Neuronal stem cell (in vitro differentiated cells): ENCODE data around the gene MISP.

ENCODE experiments used
- DNase-seq: peaks from one replicate; pipeline ENCODE4 v3.0.0-alpha.2; 2013; ENCODE audit warnings: low spot score
- H2AFZ ChIP-seq: one replicate; pipeline ENCODE4 v1.6.1; 2013; ENCODE audit warnings: mild to moderate bottlenecking, low read length, inconsistent platforms
- H2AK5ac ChIP-seq: 2 replicates; pipeline ENCODE4 v1.6.1; 2013; ENCODE audit warnings: low read depth, mild to moderate bottlenecking, inconsistent platforms, low read length, moderate library complexity, mixed read lengths
- H2BK120ac ChIP-seq: 2 replicates; pipeline ENCODE4 v1.6.1; 2013; ENCODE audit warnings: low read depth, mild to moderate bottlenecking, inconsistent platforms, low read length, moderate library complexity, mixed read lengths
- H2BK12ac ChIP-seq: one replicate; pipeline ENCODE4 v1.6.1; 2013; ENCODE audit warnings: low read length, inconsistent platforms
- H2BK15ac ChIP-seq: 2 replicates; pipeline ENCODE4 v1.6.1; 2013; ENCODE audit warnings: mild to moderate bottlenecking, low read length, inconsistent platforms, mixed read lengths
- H2BK5ac ChIP-seq: one replicate; pipeline ENCODE4 v1.6.1; 2013; ENCODE audit warnings: inconsistent platforms, mild to moderate bottlenecking, low read length, moderate library complexity
- H3K14ac ChIP-seq: one replicate; pipeline ENCODE4 v1.6.1; 2013; ENCODE audit warnings: low read length, inconsistent platforms
- H3K18ac ChIP-seq: 2 replicates; pipeline ENCODE4 v1.6.1; 2013; ENCODE audit warnings: low read length, inconsistent platforms
- H3K23ac ChIP-seq: 2 replicates; pipeline ENCODE4 v1.6.1; 2013; ENCODE audit warnings: low read depth, mild to moderate bottlenecking, mixed read lengths, low read length, inconsistent platforms; ENCODE audit not compliant: poor library complexity
- H3K27ac ChIP-seq: replicated peaks from 3 replicates; pipeline ENCODE4 v1.5.1; 2013; ENCODE audit warnings: low read length, inconsistent platforms
- H3K27me3 ChIP-seq, 3 experiments: 2 replicates each; pipeline ENCODE4 v1.6.1; 2013; ENCODE audit warnings: low read length in 3 of 3, mild to moderate bottlenecking in 2 of 3, inconsistent platforms in 1 of 3, low read depth in 1 of 3, mixed read lengths in 1 of 3, moderate library complexity in 1 of 3; ENCODE audit not compliant: control insufficient read depth in 3 of 3, insufficient read depth in 3 of 3
- H3K36me3 ChIP-seq, 2 donors: replicated peaks in 1 of 2; 2 replicates each; pipeline ENCODE4 v1.6.1; 2013; ENCODE audit warnings: low read length in 2 of 2; ENCODE audit not compliant: control insufficient read depth in 2 of 2, insufficient read depth in 2 of 2
- H3K4ac ChIP-seq: 2 replicates; pipeline ENCODE4 v1.6.1; 2013; ENCODE audit warnings: inconsistent platforms, mild to moderate bottlenecking, low read length, moderate library complexity
- H3K4me1 ChIP-seq, 2 donors: 1 replicate in 1 of 2; 2 replicates in 1 of 2; pipeline ENCODE4 v1.6.1; 2013; ENCODE audit warnings: low read length in 2 of 2, low read depth in 1 of 2; ENCODE audit not compliant: control insufficient read depth in 2 of 2, insufficient read depth in 1 of 2
- H3K4me2 ChIP-seq: one replicate; pipeline ENCODE4 v1.6.1; 2013; ENCODE audit warnings: mild to moderate bottlenecking, low read length, inconsistent platforms; ENCODE audit not compliant: insufficient read depth, poor library complexity, severe bottlenecking
- H3K4me3 ChIP-seq, 2 donors: 2 replicates each; pipeline ENCODE4 v1.5.1; 2013; ENCODE audit warnings: low read length in 2 of 2, mild to moderate bottlenecking in 2 of 2, inconsistent platforms in 1 of 2, moderate library complexity in 1 of 2
- H3K79me1 ChIP-seq: one replicate; pipeline ENCODE4 v1.6.1; 2013; ENCODE audit warnings: low read depth, mild to moderate bottlenecking, inconsistent platforms, low read length, moderate library complexity
- H3K9ac ChIP-seq: one replicate; pipeline ENCODE4 v1.6.1; 2013; ENCODE audit warnings: mild to moderate bottlenecking, low read depth, low read length, inconsistent platforms; ENCODE audit not compliant: poor library complexity
- H3K9me3 ChIP-seq, 2 donors: replicated peaks in 1 of 2; 2 replicates each; pipeline versions ENCODE3 to v1.6.1; 2013; ENCODE audit warnings: low read length in 2 of 2, mild to moderate bottlenecking in 2 of 2, inconsistent platforms in 1 of 2, low read depth in 1 of 2, mixed read lengths in 1 of 2, moderate library complexity in 1 of 2; ENCODE audit not compliant: control insufficient read depth in 2 of 2, insufficient read depth in 1 of 2
- H4K8ac ChIP-seq: one replicate; pipeline ENCODE4 v1.6.1; 2013; ENCODE audit warnings: low read depth, mild to moderate bottlenecking, inconsistent platforms, low read length, moderate library complexity
- H4K91ac ChIP-seq: one replicate; pipeline ENCODE4 v1.6.1; 2013; ENCODE audit warnings: low read length, low read depth, mild to moderate bottlenecking, inconsistent platforms; ENCODE audit not compliant: poor library complexity
- WGBS, 2 donors: extraction: QIAGEN DNeasy Blood & Tissue Kit; methylation state at CpG; one replicate each; pipeline ENCODE4 v1.1.7; 2013; ENCODE audit warnings: missing lambda C conversion rate in 2 of 2, mixed read lengths in 1 of 2; ENCODE audit not compliant: insufficient read length in 2 of 2, insufficient replicate concordance in 1 of 2; ENCODE audit errors: extremely low coverage in 2 of 2; 5-methylcytosine and 5-hydroxymethylcytosine counted together

Gene MISP

DNA sequence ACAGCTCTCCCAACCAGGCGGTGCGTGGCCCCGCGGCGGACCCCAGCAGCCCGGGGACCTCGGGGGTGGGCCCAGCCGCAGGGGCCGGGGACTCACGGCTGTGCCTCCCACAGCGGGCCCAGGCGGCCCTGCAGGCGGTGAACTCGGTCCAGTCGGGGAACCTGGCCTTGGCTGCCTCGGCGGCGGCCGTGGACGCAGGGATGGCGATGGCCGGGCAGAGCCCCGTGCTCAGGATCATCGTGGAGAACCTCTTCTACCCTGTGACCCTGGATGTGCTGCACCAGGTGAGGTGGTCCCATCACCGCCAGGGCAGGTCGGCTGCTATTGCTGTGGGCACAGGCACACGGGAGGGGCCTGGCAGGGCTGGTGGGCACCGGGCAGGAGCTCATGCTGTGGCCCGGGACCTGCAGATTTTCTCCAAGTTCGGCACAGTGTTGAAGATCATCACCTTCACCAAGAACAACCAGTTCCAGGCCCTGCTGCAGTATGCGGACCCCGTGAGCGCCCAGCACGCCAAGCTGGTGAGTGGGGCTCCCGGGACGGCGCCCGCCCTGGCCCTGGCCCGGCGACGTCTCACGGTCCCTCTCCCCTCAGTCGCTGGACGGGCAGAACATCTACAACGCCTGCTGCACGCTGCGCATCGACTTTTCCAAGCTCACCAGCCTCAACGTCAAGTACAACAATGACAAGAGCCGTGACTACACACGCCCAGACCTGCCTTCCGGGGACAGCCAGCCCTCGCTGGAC is 53.7 kb downstream of the MISP start:
- peak overlapping the region; percentile 28 for H3K18ac ChIP-seq
- WGBS, 2 donors, result no CpG with 5 or more reads among the region's 53 CpGs
- H3K36me3 ChIP-seq, result peaks cover 78 to 100% of the 10 kb centered on the region in 2 donors

DNA sequence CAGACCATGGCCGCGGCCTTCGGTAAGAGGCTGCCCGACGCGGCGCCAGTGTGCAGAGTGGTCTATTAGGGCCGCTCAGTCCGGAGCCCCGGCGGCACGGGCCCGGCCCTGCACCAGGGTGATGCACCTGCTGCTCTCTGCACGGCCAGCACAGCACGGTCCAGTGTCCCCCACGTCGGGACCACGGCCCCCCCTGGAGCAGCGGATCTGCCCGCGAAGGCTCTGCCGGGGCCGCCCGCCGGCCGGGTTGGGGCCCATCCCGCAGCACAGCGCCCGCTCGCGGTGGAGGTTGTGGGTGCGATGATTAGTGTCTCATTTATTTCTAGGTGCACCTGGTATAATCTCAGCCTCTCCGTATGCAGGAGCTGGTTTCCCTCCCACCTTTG is 54.2 kb downstream of the MISP start:
- Histone ChIP-seq H3K18ac (peak overlapping the region; percentile 28), H2AFZ (no peak overlapping the region), H2BK12ac (no peak overlapping the region), H4K8ac (no peak overlapping the region), H3K4me2 (peak overlapping the region; percentile 11), H2BK15ac (no peak overlapping the region), H3K79me1 (peaks cover 46% of the 10 kb centered on the region), H3K4me1 (peaks cover 10 to 24% of the 10 kb centered on the region in 2 donors), H3K27me3 (no peaks in the 10 kb centered on the region), H3K14ac (no peak overlapping the region), H3K9ac (peak overlapping the region; percentile 21), H2AK5ac (no peak overlapping the region), H3K4ac (no peak overlapping the region), H3K27ac (no peak overlapping the region), H4K91ac (no peak overlapping the region), H3K4me3 (no peak overlapping the region), H2BK120ac (peak overlapping the region; percentile 61), H2BK5ac (no peak overlapping the region), H3K36me3 (peaks cover 80 to 100% of the 10 kb centered on the region in 2 donors), H3K9me3 (no peaks in the 10 kb centered on the region), H3K23ac (peak overlapping the region; percentile 55)
- no peak for DNase-seq
- no CpG with 5 or more reads among the region's 33 CpGs for WGBS, 2 donors

More for the DNA sequence above, 53.7 kb downstream of the MISP start:
- no peak overlapping the region for H2BK15ac ChIP-seq
- peaks cover 13 to 27% of the 10 kb centered on the region in 2 donors for H3K4me1 ChIP-seq
- H3K4me3 ChIP-seq, result no peak overlapping the region
- no peak overlapping the region for H2AFZ ChIP-seq
- H3K4me2 ChIP-seq, result no peak overlapping the region
- H3K27me3 ChIP-seq, result no peaks in the 10 kb centered on the region
- H2AK5ac ChIP-seq, result no peak overlapping the region
- no peak overlapping the region for H3K9ac ChIP-seq
- H3K79me1 ChIP-seq, result peaks cover 46% of the 10 kb centered on the region
- H2BK120ac ChIP-seq, result peak overlapping the region; percentile 61
- no peak overlapping the region for H4K8ac ChIP-seq
- no peak overlapping the region for H3K27ac ChIP-seq
- no peaks in the 10 kb centered on the region for H3K9me3 ChIP-seq
- DNase-seq, result no peak
- peak overlapping the region; percentile 55 for H3K23ac ChIP-seq
- no peak overlapping the region for H2BK5ac ChIP-seq
- no peak overlapping the region for H3K4ac ChIP-seq
- no peak overlapping the region for H2BK12ac ChIP-seq
- no peak overlapping the region for H3K14ac ChIP-seq
- H4K91ac ChIP-seq, result no peak overlapping the region

- no peak for DNase-seq
- H2AFZ ChIP-seq, result no peak overlapping the region
- H3K36me3 ChIP-seq, result peaks cover 81 to 100% of the 10 kb centered on the region in 2 donors
- H3K4me3 ChIP-seq, result no peak overlapping the region
- no peak overlapping the region for H3K18ac ChIP-seq
- H3K27me3 ChIP-seq, result no peaks in the 10 kb centered on the region
- H2AK5ac ChIP-seq, result no peak overlapping the region
- no peak overlapping the region for H3K14ac ChIP-seq
- peaks cover 49% of the 10 kb centered on the region for H3K79me1 ChIP-seq
- H3K23ac ChIP-seq, result peak overlapping the region; percentile 55
- H3K4ac ChIP-seq, result no peak overlapping the region
- H4K91ac ChIP-seq, result no peak overlapping the region
- H2BK5ac ChIP-seq, result no peak overlapping the region
- no peak overlapping the region for H3K4me2 ChIP-seq
- H3K4me1 ChIP-seq, result peaks cover 4 to 18% of the 10 kb centered on the region in 2 donors
- no peak overlapping the region for H3K9ac ChIP-seq
- H2BK12ac ChIP-seq, result peak overlapping the region; percentile 41
- no peak overlapping the region for H4K8ac ChIP-seq
- WGBS, 2 donors, result no CpG with 5 or more reads among the region's 93 CpGs
- H3K9me3 ChIP-seq, result no peaks in the 10 kb centered on the region
- H2BK120ac ChIP-seq, result no peak overlapping the region
- no peak overlapping the region for H2BK15ac ChIP-seq
- no peak overlapping the region for H3K27ac ChIP-seq
Observed at GRCh38 chr19:805600-806550, 55.0 kb downstream of the MISP start.
